ENCODE results near the gene RSPO1. TPM values are rescaled to one million over a fixed set of nuclear protein-coding genes. Genes with fewer than 3 reads are reported as not detected.

The RSPO1 gene
- total and polyA plus RNA-seq, 12 donors = 0.03 to 0.35 (median 0.10) TPM; not detected in 9

DNA sequence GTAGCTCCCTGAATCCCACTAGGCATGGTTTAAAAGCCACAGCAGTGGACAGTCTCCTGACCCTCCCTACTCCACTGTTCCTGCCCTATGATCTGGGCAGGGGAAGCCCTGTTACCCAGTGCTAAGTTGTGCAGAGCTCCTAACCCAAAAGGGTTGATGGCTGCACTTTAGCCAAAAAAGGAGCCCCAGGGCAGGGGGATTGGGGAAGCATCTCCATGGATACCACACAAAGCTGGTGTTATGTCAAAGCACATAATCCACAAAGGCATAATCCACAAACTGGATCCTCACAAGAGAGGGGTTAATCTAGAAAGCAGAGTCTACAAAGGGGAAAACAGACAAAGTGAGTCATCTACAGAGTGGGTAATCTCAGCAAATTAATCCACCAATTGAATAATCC is 5.7 kb downstream of the RSPO1 start:
- no peaks in the 10 kb centered on the region for H3K36me3 ChIP-seq
- DNase-seq (no peak), ATAC-seq (no peak)
- intact Hi-C loops (cut with DNase I) = no loop called here
- no peak overlapping the region for H3K27ac ChIP-seq
- H3K4me3 ChIP-seq = no peak overlapping the region
- H3K27me3 ChIP-seq = peaks cover 7 to 99% (median 94%) of the 10 kb centered on the region in 7 donors
- TF ChIP-seq CTCF (IDR thresholded peaks at IDR 0.05) = no peak
- H3K9me3 ChIP-seq = no peaks in the 10 kb centered on the region
- peaks cover 0 to 1% (median 0%) of the 10 kb centered on the region in 9 donors for H3K4me1 ChIP-seq

DNA sequence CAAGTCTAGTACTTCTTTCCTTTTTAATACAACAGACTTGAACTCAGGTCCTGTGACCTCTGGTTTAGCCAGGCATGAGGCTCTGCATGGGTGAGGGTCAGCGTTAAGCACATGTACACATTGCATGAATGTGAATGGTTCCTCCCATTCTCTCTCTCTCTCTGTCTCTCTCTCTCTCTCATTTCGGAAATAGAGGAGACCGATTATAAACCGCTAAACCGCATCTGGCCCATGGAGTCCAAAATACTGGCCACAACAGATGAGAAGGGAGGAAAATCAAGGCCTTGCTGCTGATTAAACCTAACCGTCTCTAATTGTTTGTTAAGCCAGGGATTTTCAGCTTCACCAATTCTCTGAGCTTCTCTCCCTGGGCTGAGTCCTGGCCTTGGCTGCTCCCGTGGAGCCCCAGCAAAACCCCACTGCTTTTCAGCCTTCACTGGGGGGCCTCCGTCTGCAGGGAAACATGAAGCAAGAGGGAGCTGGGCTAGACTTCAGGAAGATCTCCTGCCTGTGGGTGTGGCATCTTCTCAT is 6.6 kb downstream of the RSPO1 start:
- peaks cover 4 to 99% (median 87%) of the 10 kb centered on the region in 7 donors for H3K27me3 ChIP-seq

DNA sequence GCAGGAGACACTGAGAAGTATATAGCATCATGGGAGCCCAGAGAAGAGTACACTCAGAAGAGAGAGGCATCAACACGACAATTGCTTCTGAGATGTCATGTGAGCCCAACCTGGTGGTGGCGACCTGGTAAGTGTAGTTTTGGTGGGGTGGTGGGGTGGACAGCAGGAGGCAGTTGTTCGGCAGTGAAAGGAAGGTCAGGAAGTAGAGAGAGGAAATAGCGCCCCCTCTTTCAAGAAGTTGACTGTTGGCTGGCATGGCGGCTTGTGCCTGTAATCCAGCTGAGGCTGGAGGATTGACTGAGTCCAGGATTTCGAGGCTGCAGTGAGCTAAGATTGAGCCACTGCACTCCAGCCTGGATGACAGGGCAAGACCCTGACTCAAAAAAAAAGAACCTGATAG is 12.6 kb downstream of the RSPO1 start:
- Histone ChIP-seq H3K4me1 (no peaks in the 10 kb centered on the region), H3K9me3 (no peaks in the 10 kb centered on the region), H3K4me3 (no peak overlapping the region), H3K27me3 (peaks cover 0 to 93% (median 75%) of the 10 kb centered on the region in 7 donors), H3K36me3 (no peaks in the 10 kb centered on the region), H3K27ac (no peak overlapping the region)
- intact Hi-C loops (cut with DNase I) = no loop called here
- WGBS, 2 donors = 46 to 49% methylated on average over 6 of the region's 6 CpGs
- DNase-seq = no peak
- no peak for TF ChIP-seq CTCF (IDR thresholded peaks at IDR 0.05)
- no peak for ATAC-seq

More for the DNA sequence above, 6.6 kb downstream of the RSPO1 start:
- intact Hi-C loops (cut with DNase I) = no loop called here
- no peak for TF ChIP-seq CTCF (IDR thresholded peaks at IDR 0.05)
- no peaks in the 10 kb centered on the region for H3K4me1 ChIP-seq
- H3K27ac ChIP-seq = no peak overlapping the region
- H3K9me3 ChIP-seq = no peaks in the 10 kb centered on the region
- ATAC-seq (no peak), DNase-seq (no peak)
- H3K4me3 ChIP-seq = no peak overlapping the region
- 75 to 77% methylated on average over 8 of the region's 8 CpGs for WGBS, 2 donors
- no peaks in the 10 kb centered on the region for H3K36me3 ChIP-seq

- Histone ChIP-seq H3K4me3 (no peak overlapping the region), H3K9me3 (no peaks in the 10 kb centered on the region), H3K27ac (no peak overlapping the region), H3K4me1 (no peaks in the 10 kb centered on the region), H3K27me3 (peaks cover 0 to 93% (median 74%) of the 10 kb centered on the region in 7 donors), H3K36me3 (no peaks in the 10 kb centered on the region)
- DNase-seq (no peak), ATAC-seq (no peak)
- intact Hi-C loops (cut with DNase I) = no loop called here
- TF ChIP-seq CTCF (IDR thresholded peaks at IDR 0.05) = no peak
- WGBS, 2 donors = 62 to 65% methylated on average over 10 of the region's 10 CpGs
These were observed 13.3 kb downstream of the RSPO1 start for GRCh38 chr1:37621326-37621870.

Data from heart right ventricle (tissue), 16 donors.